Fibroblast of skin of right biceps (primary cell): ENCODE data around the gene UBR3.
"Not testable (repeated sequence)": the region's sequence is repeated elsewhere in the genome, so short reads cannot be mapped to it uniquely, and the experiment has no call there.

Experiments used
- DNase-seq: peaks from one replicate; pipeline ENCODE4 v3.0.0-alpha.2; 2013

Gene UBR3

GRCh38 chr2:169824373-169825333 is 2.6 kb upstream of the UBR3 start, which contains the start of gene METTL5:
TSS of gene METTL5 (minus strand) at chr2:169824905. CDS start at chr2:169824597, 308 bp downstream.
- peak; percentile 78 for DNase-seq

GRCh38 chr2:169828141-169828811 is 1.0 kb downstream of the UBR3 start:
- peak; percentile 56 for DNase-seq

- no peak for DNase-seq
Measured at GRCh38 chr2:169834401-169834800, 7.1 kb downstream of the UBR3 start.

- no peak for DNase-seq
Measured at GRCh38 chr2:169838743-169839489, 11.7 kb downstream of the UBR3 start.

GRCh38 chr2:169839954-169840746 is 12.9 kb downstream of the UBR3 start:
- DNase-seq, result no peak

GRCh38 chr2:169840747-169841142 is 13.5 kb downstream of the UBR3 start:
- no peak for DNase-seq

GRCh38 chr2:169841625-169842024 is 14.4 kb downstream of the UBR3 start:
- not testable (repeated sequence) for DNase-seq

GRCh38 chr2:169845016-169845415 is 17.8 kb downstream of the UBR3 start:
- no peak for DNase-seq

GRCh38 chr2:169848959-169849693 is 21.9 kb downstream of the UBR3 start:
- DNase-seq, result not testable (repeated sequence)

- DNase-seq, result no peak
Measured at GRCh38 chr2:169849710-169850109, 22.5 kb downstream of the UBR3 start.

GRCh38 chr2:169853041-169853668 is 25.9 kb downstream of the UBR3 start:
- DNase-seq, result no peak

GRCh38 chr2:169855281-169856258 is 28.3 kb downstream of the UBR3 start:
- not testable (repeated sequence) for DNase-seq

- DNase-seq, result no peak
Measured at GRCh38 chr2:169859423-169859822, 32.2 kb downstream of the UBR3 start.

GRCh38 chr2:169860149-169860548 is 32.9 kb downstream of the UBR3 start:
- DNase-seq, result no peak

GRCh38 chr2:169862816-169863215 is 35.6 kb downstream of the UBR3 start:
- DNase-seq, result no peak

- no peak for DNase-seq
Measured at GRCh38 chr2:169865492-169865891, 38.2 kb downstream of the UBR3 start.

- not testable (repeated sequence) for DNase-seq
Measured at GRCh38 chr2:169866230-169866629, 39.0 kb downstream of the UBR3 start.

- no peak for DNase-seq
Measured at GRCh38 chr2:169867579-169867978, 40.3 kb downstream of the UBR3 start.

GRCh38 chr2:169868951-169869350 is 41.7 kb downstream of the UBR3 start:
- no peak for DNase-seq

GRCh38 chr2:169871369-169871768 is 44.1 kb downstream of the UBR3 start:
- DNase-seq, result not testable (repeated sequence)
